Adipose tissue (tissue), 3 donors: ENCODE measurements around the gene ADGRG3. TPM values are rescaled to one million over a fixed set of nuclear protein-coding genes. Genes with fewer than 3 reads are reported as not detected.

Experiments
- H3K27ac ChIP-seq: one replicate; pipeline ENCODE4 v1.5.1; 2013; ENCODE audit warnings: low read depth, low read length
- WGBS, 3 donors: extraction: QIAGEN DNeasy Blood & Tissue Kit; methylation state at CpG; one replicate each; pipeline ENCODE4 v1.1.7; 2013; 5-methylcytosine and 5-hydroxymethylcytosine counted together
- polyA plus RNA-seq, 3 donors: library from polyadenylated mRNA; stranded (reverse); fragments of 200-250 nt; gene quantifications; one replicate each; pipeline ENCODE4 v1.2.3, GENCODE V29; 2013
- donor health status: healthy with polysubstance abuse.
- donor health status: Bipolar disorder and iron deficiency.
- donor health status: healthy.

ADGRG3 gene
- polyA plus RNA-seq, 3 donors, result 0.32 to 15.7 (median 8.4) TPM

DNA sequence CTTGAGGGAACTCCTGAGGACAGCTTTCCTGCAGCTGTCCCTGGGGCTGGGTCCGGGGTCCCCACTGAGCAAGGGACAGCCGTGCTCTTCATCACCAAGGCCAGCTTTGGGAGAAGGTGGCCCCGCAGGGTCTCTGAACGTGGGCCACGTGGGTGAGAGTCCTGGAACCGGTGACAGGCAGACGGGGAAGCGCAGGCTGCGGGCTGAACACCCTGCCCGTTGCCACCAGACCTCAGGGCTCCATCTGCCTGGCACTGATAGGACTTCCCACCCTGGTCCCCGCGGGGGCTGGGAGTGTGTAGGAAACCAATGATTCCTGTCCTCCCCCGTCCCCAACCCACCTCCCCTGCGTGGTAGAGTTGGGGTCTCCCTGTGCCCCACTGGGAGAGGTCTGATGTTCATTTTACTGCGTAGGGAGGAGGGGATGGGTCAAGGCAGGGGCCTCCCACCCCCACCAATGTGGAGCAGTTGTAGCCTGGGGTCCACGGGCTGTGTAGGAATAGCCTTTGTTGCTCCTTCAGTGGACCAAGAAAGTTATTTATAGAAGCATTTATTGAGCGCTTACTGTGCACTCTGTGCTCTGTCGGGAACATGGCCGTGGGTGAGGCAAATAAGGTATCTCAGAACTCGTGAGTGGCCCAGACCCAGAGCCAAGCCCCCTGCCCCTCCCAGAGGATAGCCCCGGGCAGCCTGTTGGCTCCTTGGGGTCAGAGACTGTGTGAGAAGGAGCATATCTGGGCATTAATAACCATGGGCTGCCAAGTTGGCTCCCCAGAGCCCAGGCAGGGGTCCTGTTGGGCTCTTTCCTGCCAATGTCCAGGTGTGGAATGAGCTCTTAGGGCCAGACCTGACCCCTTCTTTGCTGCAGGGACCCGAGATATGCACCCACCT lies 38.3 kb upstream of the ADGRG3 start:
- no peak overlapping the region for H3K27ac ChIP-seq

GRCh38 chr16:57630407-57630797 lies 37.7 kb upstream of the ADGRG3 start:
- no peak overlapping the region for H3K27ac ChIP-seq
- 52 to 58% (median 54%) methylated on average over 10 of the region's 10 CpGs for WGBS, 3 donors

More for the DNA sequence above, 38.3 kb upstream of the ADGRG3 start:
- WGBS, 3 donors, result 33 to 69% (median 42%) methylated on average over 22 of the region's 22 CpGs

DNA sequence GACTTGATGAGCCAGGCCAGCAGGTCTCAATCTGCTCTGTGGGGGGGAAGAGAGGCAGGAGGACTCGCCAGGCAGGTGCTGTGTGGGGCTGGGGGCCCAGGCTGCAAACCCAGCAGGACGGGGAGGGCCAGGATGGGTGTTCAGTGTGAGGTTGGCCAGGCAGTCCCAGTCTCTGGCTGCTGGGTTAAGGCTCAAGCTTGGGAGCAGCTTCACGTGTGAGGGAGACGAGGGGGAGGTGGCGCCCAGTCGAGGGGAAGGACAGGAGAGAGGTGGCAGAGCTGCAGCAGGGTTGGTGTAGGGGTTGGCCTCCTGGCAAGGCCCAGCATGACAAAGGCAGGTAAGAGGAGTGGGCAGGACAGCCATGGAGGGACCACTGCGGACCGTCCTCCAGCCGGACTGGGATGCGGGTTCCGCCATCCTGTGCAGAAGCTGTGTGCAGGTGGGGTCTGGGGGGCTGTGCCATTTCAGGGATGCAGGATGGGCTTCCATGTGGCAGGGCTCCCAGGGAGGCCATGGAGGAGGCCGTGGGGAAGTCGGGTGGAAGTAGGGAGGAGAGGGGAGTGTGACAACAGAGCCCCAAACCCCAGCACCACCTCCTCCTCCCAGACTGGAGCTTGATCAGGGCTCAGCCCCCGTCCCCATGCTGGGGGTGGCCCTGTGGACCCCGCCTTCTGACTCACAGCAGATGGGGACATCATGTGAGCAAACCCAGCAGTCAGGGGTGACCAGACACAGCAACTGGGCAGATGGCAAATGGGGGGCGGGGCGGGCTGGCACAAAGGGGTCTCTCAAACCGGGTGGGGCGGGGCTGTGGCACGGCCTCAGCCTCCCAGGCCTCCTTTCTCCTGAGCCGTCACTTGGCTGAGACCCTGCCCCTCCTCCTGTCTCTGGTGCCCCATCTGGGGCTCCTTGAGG lies 36.9 kb upstream of the ADGRG3 start:
- H3K27ac ChIP-seq, result no peak overlapping the region
- 67 to 82% (median 74%) methylated on average over 16 to 21 of the region's 21 CpGs for WGBS, 3 donors

- 44 to 68% (median 59%) methylated on average over 15 of the region's 15 CpGs for WGBS, 3 donors
- H3K27ac ChIP-seq, result no peak overlapping the region
These were observed 35.5 kb upstream of the ADGRG3 start for GRCh38 chr16:57632568-57632967.

DNA sequence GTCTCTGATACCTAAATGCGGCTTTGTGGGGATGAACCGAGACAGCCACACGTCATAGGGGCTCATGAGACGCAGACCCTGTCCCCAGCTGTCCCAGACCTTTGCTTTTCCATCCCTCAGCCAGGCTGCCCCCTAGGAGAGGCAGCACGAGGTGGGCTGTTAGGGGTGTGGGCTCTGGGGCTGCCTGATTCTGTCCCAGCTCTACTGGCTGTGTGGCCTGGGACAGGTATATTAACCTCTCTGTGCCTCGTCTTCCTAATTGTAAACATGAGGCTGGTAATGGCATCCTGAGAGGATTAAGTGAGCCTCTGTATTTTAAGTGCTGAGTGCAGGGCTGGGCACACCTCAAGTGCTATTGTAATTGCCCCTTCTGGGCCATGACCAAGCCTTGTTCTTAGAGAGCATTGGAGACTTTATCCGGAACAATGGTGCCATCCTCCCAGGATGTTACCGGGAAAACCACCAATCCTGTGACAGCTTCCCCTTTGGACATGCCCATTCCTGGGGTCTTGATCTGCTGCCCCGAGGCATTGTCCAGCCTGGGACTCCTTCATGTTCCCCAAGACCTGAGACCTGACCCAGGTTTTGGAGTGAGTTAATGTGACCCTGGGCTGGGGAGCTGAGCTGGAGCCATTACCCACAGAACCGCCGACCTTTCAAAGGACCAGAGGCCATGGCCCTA lies 34.6 kb upstream of the ADGRG3 start:
- H3K27ac ChIP-seq, result no peak overlapping the region
- WGBS, 3 donors, result 86 to 89% (median 86%) methylated on average over 11 of the region's 11 CpGs

GRCh38 chr16:57634171-57634570 lies 33.9 kb upstream of the ADGRG3 start:
- no peak overlapping the region for H3K27ac ChIP-seq
- WGBS, 3 donors, result 47 to 57% (median 52%) methylated on average over 4 of the region's 4 CpGs

GRCh38 chr16:57635266-57636097 lies 32.6 kb upstream of the ADGRG3 start:
- no peak overlapping the region for H3K27ac ChIP-seq
- WGBS, 3 donors, result 44 to 71% (median 69%) methylated on average over 16 of the region's 16 CpGs

DNA sequence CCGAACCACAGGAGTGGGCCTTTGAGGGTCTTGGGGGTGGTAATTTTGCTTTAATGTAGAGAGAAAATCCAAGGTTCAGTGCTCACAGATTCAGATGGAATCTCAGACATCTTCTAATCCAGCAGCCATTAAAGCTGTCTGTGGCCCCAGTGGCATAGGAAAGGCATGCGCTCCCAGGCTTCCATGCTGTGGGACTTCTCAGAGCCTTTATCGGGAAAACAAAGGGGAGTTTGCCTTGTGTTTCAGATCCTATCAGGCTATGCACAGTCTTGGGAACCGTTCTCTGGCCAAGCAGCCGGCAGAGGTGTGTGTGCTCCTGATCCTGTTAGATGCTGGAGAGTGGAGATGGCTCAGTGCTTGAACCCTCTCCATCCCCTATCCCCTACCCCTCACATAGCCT lies 31.9 kb upstream of the ADGRG3 start:
- no peak overlapping the region for H3K27ac ChIP-seq
- 65 to 82% (median 75%) methylated on average over 5 of the region's 5 CpGs for WGBS, 3 donors

- no peak overlapping the region for H3K27ac ChIP-seq
- WGBS, 3 donors, result 31 to 66% (median 32%) methylated on average over 8 of the region's 8 CpGs
These were observed 31.1 kb upstream of the ADGRG3 start for GRCh38 chr16:57637020-57637419.

DNA sequence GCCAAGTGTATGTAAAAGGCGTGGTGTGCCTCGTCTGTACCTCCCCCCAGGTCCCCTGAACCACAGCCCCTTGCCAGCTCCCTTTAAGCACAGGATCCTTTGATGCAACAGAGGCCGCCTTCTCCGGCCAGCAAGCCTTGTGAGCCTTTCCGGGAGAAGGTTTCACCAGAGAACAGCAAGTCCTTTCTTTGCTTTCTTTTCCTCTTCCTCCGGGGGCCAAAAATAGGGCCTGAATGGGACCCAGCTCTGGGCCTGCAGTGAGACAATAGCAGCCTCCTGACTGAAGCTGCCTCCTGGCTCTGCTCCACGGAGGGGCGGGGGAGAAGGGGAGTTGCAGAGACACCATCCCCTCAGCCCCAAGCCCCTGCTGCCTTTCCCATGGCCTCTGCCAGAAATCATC lies 30.7 kb upstream of the ADGRG3 start:
- H3K27ac ChIP-seq, result no peak overlapping the region
- WGBS, 3 donors, result 20 to 54% (median 20%) methylated on average over 8 of the region's 8 CpGs

DNA sequence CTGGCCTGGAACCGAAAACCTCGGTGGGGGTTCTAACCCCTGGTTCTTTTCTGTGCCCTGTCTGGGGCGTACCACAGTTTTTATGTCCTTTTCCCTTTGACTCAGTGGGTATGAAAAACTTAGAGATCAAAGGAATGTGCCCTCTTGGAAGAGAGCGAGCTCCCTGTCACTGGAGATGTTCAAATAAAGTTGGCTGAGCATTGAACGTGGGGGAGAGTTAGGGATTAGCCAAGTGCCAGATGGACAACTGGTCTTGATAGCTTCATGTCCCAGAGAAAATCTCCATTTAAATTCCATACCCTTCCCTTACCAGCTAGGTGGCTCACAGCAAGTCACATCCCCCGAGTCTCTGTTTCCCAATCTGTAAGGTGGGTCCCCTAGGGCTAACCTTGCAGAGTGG lies 30.1 kb upstream of the ADGRG3 start:
- H3K27ac ChIP-seq, result no peak overlapping the region
- WGBS, 3 donors, result 73 to 80% (median 75%) methylated on average over 6 of the region's 6 CpGs

GRCh38 chr16:57638381-57638780 lies 29.7 kb upstream of the ADGRG3 start:
- no peak overlapping the region for H3K27ac ChIP-seq
- 79 to 94% (median 83%) methylated on average over 2 of the region's 2 CpGs for WGBS, 3 donors

DNA sequence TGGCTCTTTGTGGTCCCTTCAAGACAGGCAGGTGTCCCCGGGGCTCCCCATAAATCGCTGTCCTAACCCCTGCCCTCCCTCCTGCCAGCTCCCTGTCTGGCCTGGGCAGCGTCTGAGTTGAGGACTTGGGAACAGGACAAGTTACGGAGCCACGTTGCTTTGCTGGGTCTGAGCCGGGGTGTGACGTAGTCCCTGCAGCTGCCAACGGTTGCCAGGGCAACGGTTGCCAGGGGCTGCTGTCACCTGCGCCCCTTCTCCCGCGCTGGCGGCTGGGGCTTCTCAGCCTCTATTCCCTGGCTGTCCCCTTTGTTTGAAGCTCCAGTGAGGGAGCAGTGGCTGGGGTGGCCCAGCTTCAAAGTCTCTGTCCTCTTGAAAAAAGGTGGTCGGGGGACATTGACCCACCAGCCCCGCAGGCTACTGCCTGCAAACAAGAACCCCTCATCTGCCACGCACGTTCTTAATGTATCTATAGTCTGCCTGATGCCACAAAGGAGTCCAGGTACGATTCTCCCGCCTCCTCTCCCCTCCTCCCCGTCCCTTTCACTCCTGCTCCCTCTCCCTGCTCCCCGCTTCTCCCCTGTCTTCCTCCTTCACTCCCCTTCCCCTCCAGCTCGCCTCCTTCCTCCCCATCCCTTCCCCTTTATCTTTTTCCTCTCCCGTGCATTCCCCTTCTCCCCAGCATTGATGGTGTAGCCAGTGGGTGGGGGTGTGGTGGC lies 28.8 kb upstream of the ADGRG3 start:
- H3K27ac ChIP-seq, result no peak overlapping the region
- WGBS, 3 donors, result 38 to 51% (median 46%) methylated on average over 22 to 23 of the region's 23 CpGs

DNA sequence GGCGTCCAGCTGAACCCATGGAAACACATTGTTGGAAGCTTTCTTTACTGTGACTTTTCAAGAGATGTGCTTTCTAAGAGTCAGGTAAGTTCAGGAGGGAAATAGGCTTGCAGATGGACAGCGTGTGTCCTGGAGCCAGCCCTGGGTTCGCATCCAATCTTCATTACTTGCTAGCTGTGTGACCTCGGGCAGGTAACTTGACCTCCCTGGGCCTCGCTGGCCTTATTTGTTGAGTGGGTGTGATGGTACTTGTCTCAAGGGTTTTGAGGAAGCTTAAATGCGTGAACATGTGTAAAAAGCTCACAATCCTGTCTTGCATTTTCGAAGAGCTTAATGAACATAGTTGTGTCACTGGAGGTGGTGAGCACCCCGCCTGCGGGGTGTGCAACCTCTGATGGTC lies 27.9 kb upstream of the ADGRG3 start:
- 80 to 87% (median 87%) methylated on average over 9 of the region's 9 CpGs for WGBS, 3 donors
- no peak overlapping the region for H3K27ac ChIP-seq

DNA sequence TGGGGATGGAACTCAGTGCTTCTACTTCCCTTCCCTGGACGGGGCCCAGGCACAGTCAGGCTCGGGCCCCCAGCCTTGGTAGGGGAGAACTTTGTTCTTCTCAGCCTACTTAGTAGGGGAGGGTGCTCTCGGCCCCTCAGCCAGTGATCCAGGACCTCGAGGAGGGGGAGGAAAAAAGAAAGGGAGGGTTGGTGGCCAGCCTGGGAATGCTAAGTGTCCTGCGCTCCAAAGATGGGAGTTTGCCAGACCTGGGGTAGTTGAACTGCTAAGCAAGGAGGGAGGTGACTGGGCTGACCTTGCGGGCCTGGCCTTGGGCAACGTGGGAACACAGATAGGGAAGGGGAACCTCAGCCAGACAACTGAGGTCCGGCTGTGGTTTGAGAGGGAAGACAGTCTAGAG lies 27.5 kb upstream of the ADGRG3 start:
- H3K27ac ChIP-seq, result no peak overlapping the region
- WGBS, 3 donors, result 39 to 57% (median 44%) methylated on average over 8 of the region's 8 CpGs

- no peak overlapping the region for H3K27ac ChIP-seq
- WGBS, 3 donors, result 71 to 78% (median 75%) methylated on average over 11 of the region's 11 CpGs
These were observed 25.7 kb upstream of the ADGRG3 start for GRCh38 chr16:57642160-57643135.
